Breast epithelium (tissue), 4 donors: ENCODE results near the gene KRT16. TPM values are rescaled to one million over a fixed set of nuclear protein-coding genes. Genes with fewer than 3 reads are reported as not detected.
"Not testable (repeated sequence)": the region's sequence is repeated elsewhere in the genome, so short reads cannot be mapped to it uniquely, and the experiment has no call there.

ENCODE experiments used
- DNase-seq, 2 donors: peaks; one replicate each; pipeline ENCODE4 v3.0.0-alpha.2; 2019; ENCODE audit warnings: low spot score in 2 of 2
- H3K27ac ChIP-seq, 2 donors: fragments of 200-600 bp; sonication (generic) in 1 of 2; one replicate each; pipeline ENCODE4 v1.5.1; 2016 to 2019; ENCODE audit warnings: mild to moderate bottlenecking in 1 of 2
- H3K27me3 ChIP-seq, 2 donors: fragments of 200-600 bp; sonication (generic) in 1 of 2; one replicate each; pipeline versions ENCODE4 v1.5.1 to v1.6.0; 2017 to 2019; ENCODE audit warnings: control low read depth in 1 of 2, mild to moderate bottlenecking in 1 of 2
- H3K36me3 ChIP-seq: fragments of 200-600 bp; one replicate; pipeline ENCODE4 v1.5.1; 2019
- H3K4me1 ChIP-seq, 2 donors: fragments of 200-600 bp; sonication (generic); one replicate each; pipeline ENCODE4 v1.5.1; 2016 to 2019; ENCODE audit warnings: control low read depth in 1 of 2
- H3K4me3 ChIP-seq, 3 donors: fragments of 200-600 bp; sonication (generic); 1 replicate in 2 of 3; 2 replicates in 1 of 3; pipeline ENCODE4 v1.5.1; 2016 to 2019; ENCODE audit warnings: mild to moderate bottlenecking in 3 of 3, moderate library complexity in 2 of 3
- H3K9me3 ChIP-seq, 2 donors: fragments of 200-600 bp; sonication (generic) in 1 of 2; one replicate each; pipeline ENCODE4 v1.5.1; 2016 to 2019; ENCODE audit warnings: control low read depth in 1 of 2
- CTCF ChIP-seq, 3 donors: fragments of 450-650 bp; IDR thresholded peaks; one replicate each; pipeline ENCODE4 v1.5.1; 2016 to 2017; ENCODE audit warnings: antibody characterized with exemption in 3 of 3, mild to moderate bottlenecking in 3 of 3, moderate library complexity in 3 of 3
- POLR2A ChIP-seq: fragments of 450-650 bp; IDR thresholded peaks from one replicate; pipeline ENCODE4 v1.6.1; 2016; ENCODE audit warnings: antibody characterized with exemption, mild to moderate bottlenecking, moderate library complexity
- POLR2AphosphoS5 ChIP-seq, 3 donors: sonication (generic); formaldehyde crosslinking; IDR thresholded peaks; one replicate each; pipeline ENCODE4 v1.6.1; 2017; ENCODE audit warnings: antibody characterized with exemption in 3 of 3
- intact Hi-C: fragments of 100-400 bp; cut with DNase I; formaldehyde crosslinking; loops from one replicate; pipeline ENCODE4 v1.15.1; 2023; ENCODE audit warnings: low total_unique reads
- total RNA-seq, 3 donors: library from RNA; depleted of rRNA; stranded (reverse); fragments of >200 nt; gene quantifications; one replicate each; pipeline ENCODE4 v1.1.0, GENCODE V29; 2016

The KRT16 gene
- total RNA-seq, 3 donors from 2014 or later, result 2.6 to 100 (median 51.8) TPM

- Histone ChIP-seq H3K27me3 (no peaks in the 10 kb centered on the region), H3K4me1 (no peaks in the 10 kb centered on the region), H3K4me3 (no peak overlapping the region), H3K27ac (peak overlapping the region; percentile 25 to 82), H3K9me3 (no peaks in the 10 kb centered on the region), H3K36me3 (no peaks in the 10 kb centered on the region)
- no peak for DNase-seq
- no peak for TF ChIP-seq CTCF (IDR thresholded peaks at IDR 0.05)
- no peak for TF ChIP-seq POLR2A
- TF ChIP-seq POLR2AphosphoS5 (IDR thresholded peaks at IDR 0.05), result no peak
- intact Hi-C loops, result no loop called here
Measured at GRCh38 chr17:41588126-41588810, 24.3 kb downstream of the KRT16 start.

- TF ChIP-seq POLR2A (no peak), CTCF (IDR thresholded peaks at IDR 0.05) (no peak)
- no peaks in the 10 kb centered on the region for H3K9me3 ChIP-seq
- no peaks in the 10 kb centered on the region for H3K4me1 ChIP-seq
- H3K36me3 ChIP-seq, result no peaks in the 10 kb centered on the region
- no peaks in the 10 kb centered on the region for H3K27me3 ChIP-seq
- DNase-seq, result peak in 1 of 2 donors; percentile 83
- H3K27ac ChIP-seq, result peak within 1 kb of the TSS; percentile 82 to 90
- H3K4me3 ChIP-seq, result peak within 1 kb of the TSS in 2 of 3 donors; percentile 52 to 60
- intact Hi-C loops, result no loop called here
Measured at GRCh38 chr17:41586863-41587495, 25.6 kb downstream of the KRT16 start, which contains the start of gene KRT14. KRT14 (minus strand) TSS chr17:41586895; CDS start chr17:41586834, 61 bp downstream.

GRCh38 chr17:41585301-41586056 lies 27.1 kb downstream of the KRT16 start:
- no peaks in the 10 kb centered on the region for H3K27me3 ChIP-seq
- intact Hi-C loops, result no loop called here
- DNase-seq, result no peak
- no peaks in the 10 kb centered on the region for H3K4me1 ChIP-seq
- H3K27ac ChIP-seq, result peak overlapping the region; percentile 82 to 90
- no peaks in the 10 kb centered on the region for H3K9me3 ChIP-seq
- H3K36me3 ChIP-seq, result no peaks in the 10 kb centered on the region
- peak overlapping the region in 2 of 3 donors; percentile 52 to 60 for H3K4me3 ChIP-seq
- TF ChIP-seq POLR2AphosphoS5 (IDR thresholded peaks at IDR 0.05) (no peak), POLR2A (no peak), CTCF (IDR thresholded peaks at IDR 0.05) (no peak)

GRCh38 chr17:41584331-41584927 lies 28.1 kb downstream of the KRT16 start:
- intact Hi-C loops, H3K36me3 ChIP-seq, H3K4me1 ChIP-seq, H3K9me3 ChIP-seq, H3K27me3 ChIP-seq: not testable (repeated sequence)
- Histone ChIP-seq H3K27ac (peak overlapping the region; percentile 82 to 90), H3K4me3 (peak overlapping the region in 2 of 3 donors; percentile 52 to 60)
- peak in 1 of 3 donors; percentile 13 for TF ChIP-seq POLR2AphosphoS5 (IDR thresholded peaks at IDR 0.05)
- peak in 1 of 2 donors; percentile 40 for DNase-seq
